GM23338 (cell line): Measurements from ENCODE around the gene GASK1B. TPM values are rescaled to one million over a fixed set of nuclear protein-coding genes. Genes with fewer than 3 reads are reported as not detected.

Source experiments
- CTCF ChIP-seq, 2 experiments: fragments of 200-600 bp in 1 of 2; sonication (generic) in 1 of 2; conservative IDR thresholded peaks; 2 replicates each; pipeline versions ENCODE4 v1.5.1 to v1.6.1; 2016 to 2017; ENCODE audit warnings: antibody characterized with exemption in 2 of 2, low read depth in 2 of 2, mild to moderate bottlenecking in 2 of 2, moderate library complexity in 1 of 2
- EZH2 ChIP-seq: fragments of 200-600 bp; sonication (generic); IDR thresholded peaks from one replicate; pipeline ENCODE4 v1.8.0; 2017; ENCODE audit warnings: antibody characterized with exemption, mild to moderate bottlenecking, low read depth; ENCODE audit not compliant: unreplicated experiment
- POLR2AphosphoS5 ChIP-seq: IDR thresholded peaks from 2 replicates; pipeline ENCODE4 v1.6.1; 2016; ENCODE audit warnings: antibody characterized with exemption, low read depth
- REST ChIP-seq: IDR thresholded peaks from one replicate; pipeline ENCODE4 v1.6.1; 2018; ENCODE audit warnings: antibody characterized with exemption; ENCODE audit not compliant: unreplicated experiment
- STAT1 ChIP-seq: IDR thresholded peaks from one replicate; pipeline ENCODE4 v1.6.1; 2016; ENCODE audit warnings: antibody characterized with exemption; ENCODE audit not compliant: unreplicated experiment
- ZNF114 ChIP-seq: fragments of 250-450 bp; sonication (Bioruptor Pico); IDR thresholded peaks from 2 replicates; pipeline ENCODE4 v1.5.0; 2020; ENCODE audit warnings: mild to moderate bottlenecking, moderate library complexity
- polyA plus RNA-seq: library from polyadenylated mRNA; unstranded; fragments of >200 nt; fragmentation: Nextera tagmentation; extraction: Ambion mirVana; gene quantifications from 2 replicates; pipeline ENCODE4 v1.2.1, GENCODE V29; 2016
- total RNA-seq: library from RNA; depleted of rRNA; stranded (reverse); fragments of >200 nt; shearing (Covaris generic); gene quantifications from 2 replicates; pipeline ENCODE4 v1.2.3, GENCODE V29; 2014
- TF ChIP-seq, protein P1 (sequence below): fragments of 250-450 bp; sonication (Bioruptor Pico); IDR thresholded peaks from 2 replicates; pipeline ENCODE4 v1.5.0; 2020; ENCODE audit warnings: mild to moderate bottlenecking, moderate library complexity

The GASK1B gene
- total and polyA plus RNA-seq, 2 experiments from 2014 or later, result not detected

DNA sequence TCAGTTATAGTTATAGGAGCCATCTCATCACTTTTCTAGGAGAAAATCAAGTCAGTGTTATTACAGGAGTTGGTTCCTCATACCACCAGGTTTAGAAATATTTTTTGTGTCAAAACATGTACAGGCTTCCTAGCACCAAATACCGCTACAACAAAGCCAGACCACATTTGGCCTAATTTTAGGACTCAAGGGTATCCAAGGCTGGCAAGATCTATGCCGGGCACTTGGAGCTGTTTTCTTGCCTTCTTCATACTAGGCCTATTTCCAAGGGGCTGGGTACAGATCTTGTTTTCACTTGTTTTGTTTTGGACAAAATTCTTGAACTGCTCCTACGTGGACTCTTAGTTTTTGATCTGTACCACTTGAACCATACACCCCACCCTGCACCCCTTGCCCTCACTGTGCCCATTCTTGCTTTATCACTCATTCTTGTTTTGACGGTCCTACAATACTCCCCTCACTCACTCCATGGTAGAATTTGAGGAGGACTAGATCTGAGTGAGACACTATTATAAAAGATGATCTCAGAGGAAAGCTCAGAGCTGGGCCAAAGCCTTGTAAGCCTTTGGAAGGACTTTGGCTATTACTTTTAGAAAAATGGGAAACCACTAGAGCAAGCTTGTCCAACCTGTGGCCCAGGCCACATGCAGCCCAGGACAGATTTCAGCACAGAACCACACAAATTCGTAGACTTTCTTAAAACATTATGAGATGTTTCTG is 19.8 kb upstream of the GASK1B start (continued):
- TF ChIP-seq, protein P1, sequence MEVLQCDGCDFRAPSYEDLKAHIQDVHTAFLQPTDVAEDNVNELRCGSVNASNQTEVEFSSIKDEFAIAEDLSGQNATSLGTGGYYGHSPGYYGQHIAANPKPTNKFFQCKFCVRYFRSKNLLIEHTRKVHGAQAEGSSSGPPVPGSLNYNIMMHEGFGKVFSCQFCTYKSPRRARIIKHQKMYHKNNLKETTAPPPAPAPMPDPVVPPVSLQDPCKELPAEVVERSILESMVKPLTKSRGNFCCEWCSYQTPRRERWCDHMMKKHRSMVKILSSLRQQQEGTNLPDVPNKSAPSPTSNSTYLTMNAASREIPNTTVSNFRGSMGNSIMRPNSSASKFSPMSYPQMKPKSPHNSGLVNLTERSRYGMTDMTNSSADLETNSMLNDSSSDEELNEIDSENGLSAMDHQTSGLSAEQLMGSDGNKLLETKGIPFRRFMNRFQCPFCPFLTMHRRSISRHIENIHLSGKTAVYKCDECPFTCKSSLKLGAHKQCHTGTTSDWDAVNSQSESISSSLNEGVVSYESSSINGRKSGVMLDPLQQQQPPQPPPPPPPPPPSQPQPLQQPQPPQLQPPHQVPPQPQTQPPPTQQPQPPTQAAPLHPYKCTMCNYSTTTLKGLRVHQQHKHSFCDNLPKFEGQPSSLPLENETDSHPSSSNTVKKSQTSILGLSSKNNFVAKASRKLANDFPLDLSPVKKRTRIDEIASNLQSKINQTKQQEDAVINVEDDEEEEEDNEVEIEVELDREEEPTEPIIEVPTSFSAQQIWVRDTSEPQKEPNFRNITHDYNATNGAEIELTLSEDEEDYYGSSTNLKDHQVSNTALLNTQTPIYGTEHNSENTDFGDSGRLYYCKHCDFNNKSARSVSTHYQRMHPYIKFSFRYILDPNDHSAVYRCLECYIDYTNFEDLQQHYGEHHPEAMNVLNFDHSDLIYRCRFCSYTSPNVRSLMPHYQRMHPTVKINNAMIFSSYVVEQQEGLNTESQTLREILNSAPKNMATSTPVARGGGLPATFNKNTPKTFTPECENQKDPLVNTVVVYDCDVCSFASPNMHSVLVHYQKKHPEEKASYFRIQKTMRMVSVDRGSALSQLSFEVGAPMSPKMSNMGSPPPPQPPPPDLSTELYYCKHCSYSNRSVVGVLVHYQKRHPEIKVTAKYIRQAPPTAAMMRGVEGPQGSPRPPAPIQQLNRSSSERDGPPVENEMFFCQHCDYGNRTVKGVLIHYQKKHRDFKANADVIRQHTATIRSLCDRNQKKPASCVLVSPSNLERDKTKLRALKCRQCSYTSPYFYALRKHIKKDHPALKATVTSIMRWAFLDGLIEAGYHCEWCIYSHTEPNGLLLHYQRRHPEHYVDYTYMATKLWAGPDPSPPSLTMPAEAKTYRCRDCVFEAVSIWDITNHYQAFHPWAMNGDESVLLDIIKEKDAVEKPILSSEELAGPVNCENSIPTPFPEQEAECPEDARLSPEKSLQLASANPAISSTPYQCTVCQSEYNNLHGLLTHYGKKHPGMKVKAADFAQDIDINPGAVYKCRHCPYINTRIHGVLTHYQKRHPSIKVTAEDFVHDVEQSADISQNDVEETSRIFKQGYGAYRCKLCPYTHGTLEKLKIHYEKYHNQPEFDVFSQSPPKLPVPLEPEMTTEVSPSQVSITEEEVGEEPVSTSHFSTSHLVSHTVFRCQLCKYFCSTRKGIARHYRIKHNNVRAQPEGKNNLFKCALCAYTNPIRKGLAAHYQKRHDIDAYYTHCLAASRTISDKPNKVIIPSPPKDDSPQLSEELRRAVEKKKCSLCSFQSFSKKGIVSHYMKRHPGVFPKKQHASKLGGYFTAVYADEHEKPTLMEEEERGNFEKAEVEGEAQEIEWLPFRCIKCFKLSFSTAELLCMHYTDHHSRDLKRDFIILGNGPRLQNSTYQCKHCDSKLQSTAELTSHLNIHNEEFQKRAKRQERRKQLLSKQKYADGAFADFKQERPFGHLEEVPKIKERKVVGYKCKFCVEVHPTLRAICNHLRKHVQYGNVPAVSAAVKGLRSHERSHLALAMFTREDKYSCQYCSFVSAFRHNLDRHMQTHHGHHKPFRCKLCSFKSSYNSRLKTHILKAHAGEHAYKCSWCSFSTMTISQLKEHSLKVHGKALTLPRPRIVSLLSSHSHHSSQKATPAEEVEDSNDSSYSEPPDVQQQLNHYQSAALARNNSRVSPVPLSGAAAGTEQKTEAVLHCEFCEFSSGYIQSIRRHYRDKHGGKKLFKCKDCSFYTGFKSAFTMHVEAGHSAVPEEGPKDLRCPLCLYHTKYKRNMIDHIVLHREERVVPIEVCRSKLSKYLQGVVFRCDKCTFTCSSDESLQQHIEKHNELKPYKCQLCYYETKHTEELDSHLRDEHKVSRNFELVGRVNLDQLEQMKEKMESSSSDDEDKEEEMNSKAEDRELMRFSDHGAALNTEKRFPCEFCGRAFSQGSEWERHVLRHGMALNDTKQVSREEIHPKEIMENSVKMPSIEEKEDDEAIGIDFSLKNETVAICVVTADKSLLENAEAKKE (CRISPR knock-in tag), result no peak
- TF ChIP-seq CTCF (conservative IDR thresholded peaks at IDR 0.05; ENCODE audit: low read depth in 2 of 2) (no peak), STAT1 (no peak), ZNF114 (CRISPR knock-in tag) (no peak), EZH2 (no peak), REST (no peak), POLR2AphosphoS5 (no peak)
